Natural killer cell (primary cell): Measurements from ENCODE around the gene TRAPPC11. TPM values are rescaled to one million over a fixed set of nuclear protein-coding genes. Genes with fewer than 3 reads are reported as not detected.

Experiments used
- ATAC-seq, 3 donors: fragments of 150-1000 bp in 2 of 3; fragments of 200-7000 bp in 1 of 3; cut with Tn5 transposase; 1 replicate in 1 of 3; 2 replicates in 2 of 3; pipeline ENCODE4 v1.10.0; 2021; ENCODE audit warnings: mild to moderate bottlenecking in 2 of 3, moderate library complexity in 2 of 3
- DNase-seq, 2 donors: peaks; one replicate each; pipeline versions ENCODE4 v3.0.0 to v3.0.0-alpha.2; 2013 to 2021; ENCODE audit warnings: mixed read lengths in 1 of 2
- H3K27ac ChIP-seq: one replicate; pipeline ENCODE4 v1.5.1; 2013; ENCODE audit warnings: mild to moderate bottlenecking, low read length
- H3K27me3 ChIP-seq: one replicate; pipeline ENCODE4 v1.6.1; 2013; ENCODE audit warnings: low read length; ENCODE audit not compliant: control insufficient read depth, insufficient read depth
- H3K36me3 ChIP-seq: one replicate; pipeline ENCODE4 v1.6.1; 2013; ENCODE audit warnings: low read length; ENCODE audit not compliant: control insufficient read depth, insufficient read depth
- H3K4me1 ChIP-seq: one replicate; pipeline ENCODE4 v1.6.1; 2013; ENCODE audit warnings: low read length; ENCODE audit not compliant: control insufficient read depth, insufficient read depth
- H3K4me3 ChIP-seq: one replicate; pipeline ENCODE4 v1.5.1; 2013; ENCODE audit warnings: low read length
- H3K9me3 ChIP-seq: one replicate; pipeline ENCODE4 v1.6.1; 2013; ENCODE audit warnings: low read length; ENCODE audit not compliant: control insufficient read depth, insufficient read depth
- H3K27ac Mint-ChIP-seq, 2 donors: one replicate each; pipeline ENCODE4 v1.8.0; 2022; ENCODE audit warnings: mild to moderate bottlenecking in 2 of 2, mixed read lengths in 2 of 2, moderate library complexity in 1 of 2
- H3K27me3 Mint-ChIP-seq, 2 donors: one replicate each; pipeline ENCODE4 v1.8.0; 2022; ENCODE audit warnings: low read depth in 2 of 2, mixed read lengths in 2 of 2
- H3K36me3 Mint-ChIP-seq: one replicate; pipeline ENCODE4 v1.8.0; 2022; ENCODE audit warnings: mixed read lengths
- H3K4me1 Mint-ChIP-seq, 2 donors: one replicate each; pipeline ENCODE4 v1.8.0; 2022; ENCODE audit warnings: mixed read lengths in 2 of 2
- H3K4me3 Mint-ChIP-seq: one replicate; pipeline ENCODE4 v1.8.0; 2022; ENCODE audit warnings: mild to moderate bottlenecking, moderate library complexity, mixed read lengths
- H3K9me3 Mint-ChIP-seq, 2 donors: one replicate each; pipeline ENCODE4 v1.8.0; 2022; ENCODE audit warnings: mixed read lengths in 2 of 2
- WGBS: methylation state at CpG from one replicate; pipeline ENCODE4 v1.1.7; 2013; ENCODE audit warnings: missing lambda C conversion rate; ENCODE audit not compliant: insufficient coverage; 5-methylcytosine and 5-hydroxymethylcytosine counted together
- intact Hi-C: fragments of 100-400 bp; cut with micrococcal nuclease; formaldehyde crosslinking; loops from one replicate; pipeline ENCODE4 v1.14.2; 2022
- total RNA-seq, 4 donors: library from RNA; stranded (reverse); fragments of 120-200 nt in 1 of 4; gene quantifications; one replicate each; pipeline versions ENCODE4 v1.2.3 to v1.2.4, GENCODE V29; 2013 to 2022
- TF ChIP-seq, protein P1 (sequence below): fragments of 200-600 bp; IDR thresholded peaks from one replicate; pipeline ENCODE4 v1.8.0; 2022; ENCODE audit warnings: antibody characterized with exemption

The TRAPPC11 gene
- total RNA-seq, 3 donors from 2014 or later (not counting 1 experiment from before 2014, with no cell fraction given): 33.4 to 41.7 (median 36.8) TPM

DNA sequence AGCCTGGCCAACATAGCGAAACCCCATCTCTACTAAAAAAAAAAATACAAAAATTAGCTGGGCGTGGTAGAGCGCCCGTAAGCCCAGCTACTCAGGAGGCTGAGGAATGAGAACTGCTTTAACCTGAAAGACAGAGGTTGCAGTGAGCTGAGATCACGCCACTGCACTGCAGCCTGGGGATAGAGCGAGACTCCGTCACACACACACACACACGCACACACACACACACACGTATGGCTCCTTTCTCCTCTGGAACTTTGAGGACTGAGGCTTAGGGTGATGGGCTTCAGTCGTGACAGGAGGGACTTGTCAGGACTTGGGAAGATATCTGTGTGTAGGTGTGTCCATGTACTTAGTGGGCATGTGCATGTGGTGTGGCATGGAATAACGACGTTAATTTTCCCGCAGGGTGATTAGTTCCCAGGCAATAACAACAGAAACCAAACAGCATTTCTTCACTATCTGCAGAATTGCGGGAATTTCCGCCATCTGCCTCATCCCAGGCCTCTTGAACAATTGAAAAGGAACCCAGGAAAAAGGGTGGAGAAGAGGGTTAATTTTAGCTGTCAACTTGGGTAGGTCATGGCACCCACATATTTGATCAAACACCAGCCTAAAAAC lies 47.8 kb upstream of the TRAPPC11 start:
- TF ChIP-seq, protein P1, sequence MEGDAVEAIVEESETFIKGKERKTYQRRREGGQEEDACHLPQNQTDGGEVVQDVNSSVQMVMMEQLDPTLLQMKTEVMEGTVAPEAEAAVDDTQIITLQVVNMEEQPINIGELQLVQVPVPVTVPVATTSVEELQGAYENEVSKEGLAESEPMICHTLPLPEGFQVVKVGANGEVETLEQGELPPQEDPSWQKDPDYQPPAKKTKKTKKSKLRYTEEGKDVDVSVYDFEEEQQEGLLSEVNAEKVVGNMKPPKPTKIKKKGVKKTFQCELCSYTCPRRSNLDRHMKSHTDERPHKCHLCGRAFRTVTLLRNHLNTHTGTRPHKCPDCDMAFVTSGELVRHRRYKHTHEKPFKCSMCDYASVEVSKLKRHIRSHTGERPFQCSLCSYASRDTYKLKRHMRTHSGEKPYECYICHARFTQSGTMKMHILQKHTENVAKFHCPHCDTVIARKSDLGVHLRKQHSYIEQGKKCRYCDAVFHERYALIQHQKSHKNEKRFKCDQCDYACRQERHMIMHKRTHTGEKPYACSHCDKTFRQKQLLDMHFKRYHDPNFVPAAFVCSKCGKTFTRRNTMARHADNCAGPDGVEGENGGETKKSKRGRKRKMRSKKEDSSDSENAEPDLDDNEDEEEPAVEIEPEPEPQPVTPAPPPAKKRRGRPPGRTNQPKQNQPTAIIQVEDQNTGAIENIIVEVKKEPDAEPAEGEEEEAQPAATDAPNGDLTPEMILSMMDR: no peak
- no peak for ATAC-seq
- Histone ChIP-seq H3K27ac (no peak overlapping the region), H3K4me1 (no peaks in the 10 kb centered on the region), H3K36me3 (no peaks in the 10 kb centered on the region), H3K4me3 (no peak overlapping the region), H3K9me3 (no peaks in the 10 kb centered on the region), H3K27me3 (no peaks in the 10 kb centered on the region)
- WGBS: 96% methylated on average over 11 of the region's 15 CpGs
- no peak for DNase-seq
- Mint-ChIP-seq H3K4me3 (no peak overlapping the region), H3K4me1 (no peaks in the 10 kb centered on the region), H3K27me3 (peaks cover 6 to 14% of the 10 kb centered on the region in 2 donors), H3K27ac (no peak overlapping the region), H3K9me3 (no peaks in the 10 kb centered on the region), H3K36me3 (no peaks in the 10 kb centered on the region)
- intact Hi-C loops: no loop called here

DNA sequence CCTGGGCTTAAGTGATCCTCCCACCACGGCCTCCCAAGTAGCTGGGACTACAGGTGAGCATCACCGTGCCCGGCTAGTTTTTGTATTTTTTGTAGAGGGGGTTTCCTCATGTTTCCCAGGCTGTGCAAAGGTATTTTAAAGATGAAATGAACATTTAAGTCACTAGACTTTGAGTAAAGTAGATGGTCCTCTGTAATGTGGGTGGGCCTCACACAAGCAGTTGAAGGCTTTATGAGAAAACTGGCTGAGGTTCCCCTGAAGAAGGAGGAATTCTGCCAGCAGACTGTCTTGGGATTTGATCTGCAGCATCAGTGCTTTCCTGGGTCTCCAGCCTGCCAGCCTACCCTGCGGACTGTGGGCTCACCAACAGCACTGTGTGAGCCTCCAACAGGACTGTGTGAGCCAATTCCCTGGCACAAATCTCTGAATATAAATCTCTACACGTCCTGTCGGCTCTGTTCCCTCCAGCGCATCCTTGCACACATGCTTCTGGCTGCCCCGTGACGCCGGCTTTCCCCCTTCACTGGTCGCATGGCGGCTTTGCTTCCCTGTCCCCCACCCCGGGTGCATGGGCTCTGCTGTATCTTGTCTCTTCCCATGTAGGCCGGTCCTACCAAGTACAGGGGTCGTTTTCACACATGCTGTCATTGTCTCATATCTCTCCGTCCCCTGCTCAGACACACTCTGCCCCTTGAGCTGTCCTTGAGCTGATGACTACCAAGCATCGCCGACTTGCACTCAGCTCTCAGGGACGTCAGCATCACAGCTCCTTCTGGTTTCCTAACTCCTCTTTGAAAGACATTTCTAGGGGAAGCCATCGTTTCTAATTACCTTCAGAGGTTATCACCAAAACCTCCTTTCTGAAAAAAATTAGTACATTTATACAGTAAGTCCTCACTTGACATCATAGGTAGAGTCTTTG lies 46.5 kb upstream of the TRAPPC11 start:
- Histone ChIP-seq H3K27me3 (no peaks in the 10 kb centered on the region), H3K36me3 (no peaks in the 10 kb centered on the region), H3K27ac (no peak overlapping the region), H3K4me1 (no peaks in the 10 kb centered on the region), H3K9me3 (no peaks in the 10 kb centered on the region), H3K4me3 (no peak overlapping the region)
- intact Hi-C loops: no loop called here
- no peak overlapping the region for H3K4me3 Mint-ChIP-seq
- WGBS: 86% methylated on average over 20 of the region's 20 CpGs
- H3K36me3 Mint-ChIP-seq: no peaks in the 10 kb centered on the region
- no peaks in the 10 kb centered on the region for H3K9me3 Mint-ChIP-seq
- ATAC-seq: no peak
- H3K27me3 Mint-ChIP-seq: peaks cover 9 to 14% of the 10 kb centered on the region in 2 donors
- H3K27ac Mint-ChIP-seq: no peak overlapping the region
- TF ChIP-seq, protein P1: no peak
- DNase-seq: no peak
- H3K4me1 Mint-ChIP-seq: no peaks in the 10 kb centered on the region

DNA sequence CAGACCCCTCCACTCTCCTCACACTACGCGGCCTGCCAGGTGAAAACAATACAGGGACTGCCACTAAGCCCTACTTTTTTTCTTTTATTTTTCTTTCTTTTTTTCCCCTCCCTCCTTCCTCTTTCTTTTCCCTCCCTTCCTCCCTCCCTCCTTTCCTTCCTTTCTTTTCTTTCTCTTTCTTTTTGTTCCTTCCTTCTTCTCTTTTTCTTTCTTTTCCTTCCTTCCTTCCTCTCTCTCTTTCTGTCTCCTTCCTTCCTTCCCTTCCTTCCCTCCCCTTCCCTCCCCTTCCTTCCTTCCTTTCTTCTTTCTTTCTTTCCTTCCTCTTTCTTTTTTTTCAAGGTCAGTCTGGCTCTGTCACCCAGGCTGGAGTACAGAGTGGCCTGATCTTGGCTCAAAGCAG lies 42.0 kb upstream of the TRAPPC11 start:
- no peaks in the 10 kb centered on the region for H3K9me3 ChIP-seq
- no peak overlapping the region for H3K27ac Mint-ChIP-seq
- no peaks in the 10 kb centered on the region for H3K36me3 Mint-ChIP-seq
- peaks cover 13 to 14% of the 10 kb centered on the region in 2 donors for H3K27me3 Mint-ChIP-seq
- WGBS: 89% methylated on average over 2 of the region's 2 CpGs
- no peaks in the 10 kb centered on the region for H3K4me1 ChIP-seq
- DNase-seq: no peak
- H3K27ac ChIP-seq: no peak overlapping the region
- H3K4me3 Mint-ChIP-seq: no peak overlapping the region
- TF ChIP-seq, protein P1: no peak
- intact Hi-C loops: no loop called here
- H3K4me1 Mint-ChIP-seq: no peaks in the 10 kb centered on the region
- H3K9me3 Mint-ChIP-seq: no peaks in the 10 kb centered on the region
- H3K4me3 ChIP-seq: no peak overlapping the region
- no peak for ATAC-seq
- no peaks in the 10 kb centered on the region for H3K36me3 ChIP-seq
- H3K27me3 ChIP-seq: no peaks in the 10 kb centered on the region
